Stimulated activated effector memory CD8-positive, alpha-beta T cell treated with anti-CD3 and anti-CD28 coated beads, Interleukin-12 subunit alpha, Interleukin-12 subunit beta, amount 100 ng/mL, for 72 hours (primary cell): ENCODE data around the gene CLEC7A.
A peak's percentile ranks its signal among the peaks of the same experiment; 100 is the strongest.

Source experiments
- ATAC-seq: fragments of 150-1000 bp; cut with Tn5 transposase; 2 replicates; pipeline ENCODE4 v1.10.0; 2021
- DNase-seq, 2 donors: peaks; one replicate each; pipeline ENCODE4 v3.0.0; 2021 to 2022; ENCODE audit warnings: low spot score in 2 of 2
- H3K27ac Mint-ChIP-seq: one replicate; pipeline ENCODE4 v1.8.0; 2022; ENCODE audit warnings: mild to moderate bottlenecking, mixed read lengths
- H3K36me3 Mint-ChIP-seq: one replicate; pipeline ENCODE4 v1.8.0; 2022; ENCODE audit warnings: mild to moderate bottlenecking, mixed read lengths
- H3K4me1 Mint-ChIP-seq: one replicate; pipeline ENCODE4 v1.8.0; 2022; ENCODE audit warnings: mixed read lengths
- H3K4me3 Mint-ChIP-seq: one replicate; pipeline ENCODE4 v1.8.0; 2022; ENCODE audit warnings: mild to moderate bottlenecking, mixed read lengths
- H3K9me3 Mint-ChIP-seq: one replicate; pipeline ENCODE4 v1.8.0; 2022; ENCODE audit warnings: mixed read lengths

CLEC7A gene

GRCh38 chr12:10130042-10130441 is at the start of gene CLEC7A:
TSS of gene CLEC7A (minus strand) at chr12:10130199. CDS start at chr12:10130082, 117 bp downstream.
- peak; percentile 95 for ATAC-seq
- no peaks in the 10 kb centered on the region for H3K9me3 Mint-ChIP-seq
- no peaks in the 10 kb centered on the region for H3K36me3 Mint-ChIP-seq
- DNase-seq: no peak
- H3K4me3 Mint-ChIP-seq: peak within 1 kb of the TSS; percentile 10
- no peaks in the 10 kb centered on the region for H3K4me1 Mint-ChIP-seq
- no peak within 1 kb of the TSS for H3K27ac Mint-ChIP-seq

- H3K9me3 Mint-ChIP-seq: no peaks in the 10 kb centered on the region
- peaks cover 4% of the 10 kb centered on the region for H3K4me1 Mint-ChIP-seq
Measured at GRCh38 chr12:10179776-10180181, 49.8 kb upstream of the CLEC7A start.

DNA sequence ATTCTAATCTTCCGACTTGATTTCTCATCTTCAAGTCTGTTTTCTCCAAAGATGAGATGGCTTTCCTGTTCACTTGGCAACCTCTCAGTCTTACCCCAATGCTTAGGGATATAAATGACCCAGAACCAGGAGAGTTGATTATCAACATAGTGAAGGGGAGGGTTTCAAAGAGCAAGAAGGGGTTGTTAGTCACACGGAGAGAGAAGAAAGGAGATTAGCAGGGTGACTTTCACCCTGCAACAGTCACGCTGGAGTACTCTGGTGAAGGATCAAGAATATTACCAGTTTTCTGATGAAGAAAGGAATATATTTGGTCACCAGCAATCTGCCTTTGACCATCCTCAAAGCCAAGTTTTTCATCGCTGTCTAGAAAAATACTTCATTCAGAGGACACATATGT is 48.8 kb upstream of the CLEC7A start, which contains the start of gene TMEM52B:
TSS of gene TMEM52B (plus strand) at position 212 of the 400 bp plus-strand sequence. CDS start 543 bp downstream, outside the sequence.
- peaks cover 4% of the 10 kb centered on the region for H3K4me1 Mint-ChIP-seq
- H3K9me3 Mint-ChIP-seq: no peaks in the 10 kb centered on the region
- ATAC-seq (no peak), DNase-seq (no peak)
- H3K4me3 Mint-ChIP-seq: no peak within 1 kb of the TSS
- H3K27ac Mint-ChIP-seq: no peak within 1 kb of the TSS
- no peaks in the 10 kb centered on the region for H3K36me3 Mint-ChIP-seq

More at GRCh38 chr12:10179776-10180181, 49.8 kb upstream of the CLEC7A start:
- no peak overlapping the region for H3K4me3 Mint-ChIP-seq
- no peak overlapping the region for H3K27ac Mint-ChIP-seq
- no peak for ATAC-seq
- H3K36me3 Mint-ChIP-seq: no peaks in the 10 kb centered on the region
- no peak for DNase-seq

GRCh38 chr12:10175846-10176636 is 46.0 kb upstream of the CLEC7A start:
- Mint-ChIP-seq H3K9me3 (no peaks in the 10 kb centered on the region), H3K4me3 (no peak overlapping the region), H3K27ac (no peak overlapping the region), H3K36me3 (no peaks in the 10 kb centered on the region), H3K4me1 (no peaks in the 10 kb centered on the region)
- no peak for ATAC-seq
- no peak for DNase-seq

GRCh38 chr12:10174986-10175614 is 45.1 kb upstream of the CLEC7A start:
- Mint-ChIP-seq H3K4me3 (no peak overlapping the region), H3K4me1 (no peaks in the 10 kb centered on the region), H3K36me3 (no peaks in the 10 kb centered on the region), H3K9me3 (no peaks in the 10 kb centered on the region), H3K27ac (no peak overlapping the region)
- DNase-seq: no peak
- no peak for ATAC-seq

DNA sequence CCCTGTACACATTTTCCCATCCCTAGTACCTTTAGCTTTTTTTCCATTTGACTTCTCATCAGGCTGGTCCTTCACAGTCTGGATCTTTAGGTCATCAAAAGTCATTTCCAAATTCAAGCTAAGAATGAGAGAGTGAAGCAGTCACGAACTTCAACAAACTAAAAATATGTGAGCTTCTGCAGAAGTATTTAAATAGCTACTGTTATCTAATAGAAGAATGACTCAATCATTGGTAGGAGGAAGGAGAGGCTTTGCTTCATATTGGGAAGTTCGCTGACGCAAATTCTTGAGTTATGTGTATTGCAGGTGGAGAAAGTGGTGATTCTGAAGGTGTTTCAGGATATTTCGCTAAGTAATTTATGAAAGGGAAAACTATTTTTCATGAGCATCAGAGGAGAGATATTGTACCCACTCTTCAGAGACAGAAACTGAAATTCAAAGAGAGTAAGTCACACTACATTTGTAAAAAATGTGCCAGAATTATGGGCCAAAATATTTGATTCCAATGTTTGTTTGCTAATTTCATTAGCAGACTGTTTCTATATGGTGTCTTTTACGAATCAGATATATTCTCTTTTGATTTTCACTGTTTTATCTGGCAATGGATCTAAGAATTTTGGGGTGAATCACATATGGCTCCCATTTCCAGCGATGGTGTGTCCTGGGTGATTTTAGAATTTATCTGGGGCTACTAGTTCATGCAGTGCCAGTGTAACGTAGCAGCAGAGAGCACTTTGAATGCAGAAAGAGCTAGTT is 42.2 kb upstream of the CLEC7A start, which contains the start of gene OLR1:
TSS of gene OLR1 (minus strand) at position 160 of the 756 bp plus-strand sequence. CDS start at position 105, 55 bp downstream.
- Mint-ChIP-seq H3K9me3 (no peaks in the 10 kb centered on the region), H3K4me3 (no peak within 1 kb of the TSS), H3K36me3 (no peaks in the 10 kb centered on the region), H3K4me1 (no peaks in the 10 kb centered on the region), H3K27ac (no peak within 1 kb of the TSS)
- no peak for DNase-seq
- ATAC-seq: no peak

GRCh38 chr12:10170216-10170615 is 40.2 kb upstream of the CLEC7A start:
- Mint-ChIP-seq H3K4me3 (no peak overlapping the region), H3K36me3 (no peaks in the 10 kb centered on the region)
- no peak for ATAC-seq

GRCh38 chr12:10169104-10169503 is 39.1 kb upstream of the CLEC7A start:
- no peaks in the 10 kb centered on the region for H3K36me3 Mint-ChIP-seq
- DNase-seq: no peak
- H3K27ac Mint-ChIP-seq: no peak overlapping the region
- no peak overlapping the region for H3K4me3 Mint-ChIP-seq
- ATAC-seq: no peak
- H3K4me1 Mint-ChIP-seq: no peaks in the 10 kb centered on the region
- H3K9me3 Mint-ChIP-seq: no peaks in the 10 kb centered on the region

More at GRCh38 chr12:10170216-10170615, 40.2 kb upstream of the CLEC7A start:
- DNase-seq: no peak
- Mint-ChIP-seq H3K4me1 (no peaks in the 10 kb centered on the region), H3K9me3 (no peaks in the 10 kb centered on the region), H3K27ac (no peak overlapping the region)

DNA sequence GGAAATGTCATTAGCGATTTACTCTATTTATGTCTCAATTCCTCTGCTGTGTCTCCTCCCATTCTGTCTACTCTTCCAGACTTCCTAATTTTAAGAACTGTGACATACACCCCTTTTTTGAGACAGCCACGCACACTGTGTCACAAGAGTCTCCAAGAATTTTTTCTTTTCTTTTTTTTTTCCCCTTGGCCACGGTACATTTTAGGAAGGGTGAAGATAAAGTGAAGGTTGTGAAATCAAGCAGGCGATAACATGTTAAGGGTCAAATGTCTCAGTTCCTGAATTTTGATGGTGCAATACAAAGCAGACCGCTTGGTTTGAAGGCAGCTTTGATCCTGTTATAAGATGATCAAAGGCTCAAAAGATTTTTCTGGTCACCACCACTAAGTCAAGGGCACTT is 37.6 kb upstream of the CLEC7A start:
- Mint-ChIP-seq H3K4me3 (no peak overlapping the region), H3K9me3 (no peaks in the 10 kb centered on the region), H3K36me3 (no peaks in the 10 kb centered on the region), H3K27ac (no peak overlapping the region), H3K4me1 (no peaks in the 10 kb centered on the region)
- no peak for ATAC-seq
- no peak for DNase-seq

GRCh38 chr12:10165421-10165820 is 35.4 kb upstream of the CLEC7A start:
- DNase-seq (no peak), ATAC-seq (no peak)
- no peak overlapping the region for H3K27ac Mint-ChIP-seq
- H3K9me3 Mint-ChIP-seq: no peaks in the 10 kb centered on the region
- H3K36me3 Mint-ChIP-seq: no peaks in the 10 kb centered on the region
- no peak overlapping the region for H3K4me3 Mint-ChIP-seq
- H3K4me1 Mint-ChIP-seq: no peaks in the 10 kb centered on the region

- ATAC-seq (no peak), DNase-seq (no peak)
- no peak overlapping the region for H3K4me3 Mint-ChIP-seq
- H3K36me3 Mint-ChIP-seq: no peaks in the 10 kb centered on the region
- H3K27ac Mint-ChIP-seq: no peak overlapping the region
- H3K4me1 Mint-ChIP-seq: no peaks in the 10 kb centered on the region
- H3K9me3 Mint-ChIP-seq: no peaks in the 10 kb centered on the region
Measured at GRCh38 chr12:10163084-10163483, 33.1 kb upstream of the CLEC7A start.

DNA sequence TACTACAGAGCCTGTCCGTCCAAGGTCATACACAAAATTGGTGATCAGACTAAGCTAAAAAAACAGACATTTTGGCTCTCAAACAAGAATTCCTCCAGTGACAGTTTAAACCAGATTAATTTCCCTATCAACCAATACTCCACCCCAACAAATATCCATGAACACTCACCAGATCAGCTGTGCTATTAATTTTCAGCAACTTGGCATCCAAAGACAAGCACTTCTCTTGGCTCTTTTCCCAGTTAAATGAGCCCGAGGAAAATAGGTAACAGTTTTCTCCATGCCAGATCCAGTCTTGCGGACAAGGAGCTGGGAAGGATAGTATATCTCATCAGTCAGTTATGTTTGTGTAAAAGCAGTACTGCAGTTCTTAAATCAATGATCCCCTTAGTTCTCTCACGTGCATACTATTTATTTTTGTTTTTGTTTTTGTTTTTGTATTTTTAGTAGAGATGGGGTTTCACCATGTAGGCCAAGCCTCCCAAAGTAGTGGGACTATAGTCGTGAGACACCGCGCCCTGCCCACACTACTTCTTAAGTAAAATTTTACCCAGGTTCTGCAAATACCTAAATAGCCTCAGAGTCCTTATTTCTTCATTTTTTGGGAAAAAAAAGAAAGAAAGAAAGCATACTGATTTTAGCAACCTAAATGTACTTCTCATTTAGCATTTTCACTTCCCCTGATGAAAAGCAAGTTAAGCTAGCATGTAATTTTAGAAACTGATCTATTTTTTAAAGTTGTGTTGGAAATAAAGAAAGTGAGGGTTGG is 30.8 kb upstream of the CLEC7A start:
- H3K4me3 Mint-ChIP-seq: no peak overlapping the region
- DNase-seq (no peak), ATAC-seq (no peak)
- H3K36me3 Mint-ChIP-seq: no peaks in the 10 kb centered on the region
- no peaks in the 10 kb centered on the region for H3K9me3 Mint-ChIP-seq
- H3K4me1 Mint-ChIP-seq: no peaks in the 10 kb centered on the region
- H3K27ac Mint-ChIP-seq: no peak overlapping the region

GRCh38 chr12:10159280-10159679 is 29.3 kb upstream of the CLEC7A start:
- no peaks in the 10 kb centered on the region for H3K4me1 Mint-ChIP-seq
- H3K4me3 Mint-ChIP-seq: no peak overlapping the region
- ATAC-seq: no peak
- no peak overlapping the region for H3K27ac Mint-ChIP-seq
- DNase-seq: no peak
- H3K36me3 Mint-ChIP-seq: no peaks in the 10 kb centered on the region
- no peaks in the 10 kb centered on the region for H3K9me3 Mint-ChIP-seq

GRCh38 chr12:10158406-10158805 is 28.4 kb upstream of the CLEC7A start:
- Mint-ChIP-seq H3K4me3 (no peak overlapping the region), H3K4me1 (peaks cover 8% of the 10 kb centered on the region), H3K27ac (no peak overlapping the region), H3K9me3 (no peaks in the 10 kb centered on the region), H3K36me3 (no peaks in the 10 kb centered on the region)
- ATAC-seq: no peak
- no peak for DNase-seq

GRCh38 chr12:10155966-10156365 is 26.0 kb upstream of the CLEC7A start:
- Mint-ChIP-seq H3K36me3 (no peaks in the 10 kb centered on the region), H3K4me1 (peaks cover 12% of the 10 kb centered on the region), H3K4me3 (no peak overlapping the region), H3K27ac (no peak overlapping the region), H3K9me3 (no peaks in the 10 kb centered on the region)
- no peak for ATAC-seq
- DNase-seq: no peak
